ENCODE results near the gene TACC2.
A peak's percentile ranks its signal among the peaks of the same experiment; 100 is the strongest.

GRCh38 chr10:122279725-122280141 is 290.8 kb downstream of the TACC2 start:
- TF ChIP-seq POLR2A (IDR thresholded peaks at IDR 0.05) (no peak), CTCF (IDR thresholded peaks at IDR 0.05) (peak in 3 of 4 experiments; percentile 20 to 51 (median 31))
